Stomach smooth muscle (tissue), 2 donors: Measurements from ENCODE around the gene ELSPBP1.

ENCODE experiments used
- H3K27ac ChIP-seq: one replicate; pipeline ENCODE4 v1.7.0; 2013; ENCODE audit warnings: mild to moderate bottlenecking, low read length, inconsistent platforms
- H3K27me3 ChIP-seq, 2 donors: one replicate each; pipeline ENCODE4 v1.7.0; 2013; ENCODE audit warnings: low read length in 2 of 2; ENCODE audit not compliant: insufficient read depth in 2 of 2, control insufficient read depth in 1 of 2
- H3K36me3 ChIP-seq, 2 donors: one replicate each; pipeline ENCODE4 v1.7.0; 2013; ENCODE audit warnings: low read length in 2 of 2; ENCODE audit not compliant: control insufficient read depth in 2 of 2, insufficient read depth in 2 of 2
- H3K4me1 ChIP-seq: one replicate; pipeline ENCODE4 v1.7.0; 2013; ENCODE audit warnings: low read length; ENCODE audit not compliant: control insufficient read depth, insufficient read depth
- H3K4me3 ChIP-seq, 2 donors: one replicate each; pipeline ENCODE4 v1.7.0; 2013; ENCODE audit warnings: low read length in 2 of 2
- H3K9ac ChIP-seq, 2 donors: one replicate each; pipeline ENCODE4 v1.7.0; 2013; ENCODE audit warnings: low read length in 2 of 2, mild to moderate bottlenecking in 1 of 2
- H3K9me3 ChIP-seq, 2 donors: one replicate each; pipeline ENCODE4 v1.7.0; 2013; ENCODE audit warnings: low read length in 2 of 2; ENCODE audit not compliant: control insufficient read depth in 2 of 2
- donor health status: healthy.
- donor health status: Pancreatic carcinoma.

The ELSPBP1 gene

DNA sequence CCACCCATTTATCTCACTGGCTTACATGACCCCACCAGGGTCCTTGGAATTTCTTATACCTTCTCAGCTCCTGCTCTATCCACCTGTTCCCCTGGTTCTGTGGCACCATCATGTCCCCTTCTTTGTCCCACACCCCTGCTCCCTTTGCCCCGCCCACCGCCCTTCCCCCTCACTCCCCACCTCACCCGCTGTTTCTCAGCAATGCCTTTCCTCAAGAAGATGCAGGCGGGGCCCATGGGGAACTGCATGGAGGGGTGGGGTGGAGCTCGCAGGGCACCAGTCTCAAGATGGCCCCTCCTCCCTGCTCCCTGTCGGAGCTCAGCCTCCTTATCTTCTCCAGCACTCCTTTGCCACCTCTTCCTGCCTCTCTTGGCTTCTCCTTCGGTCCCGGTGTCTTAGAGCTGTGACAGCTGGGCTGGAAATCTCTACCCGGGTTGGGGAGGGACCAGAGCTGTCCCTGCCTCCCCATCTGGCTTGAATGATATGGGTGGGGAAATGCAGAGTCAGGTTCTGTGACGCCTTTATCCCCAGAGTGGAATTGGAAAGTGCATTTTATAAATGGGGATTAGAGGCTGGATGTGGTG, 49.3 kb downstream of the ELSPBP1 start, which contains the start of gene CABP5:
CABP5 (minus strand) TSS at position 405 of the 584 bp plus-strand sequence; CDS start at position 248, 157 bp downstream.
- Histone ChIP-seq H3K27me3 (peaks cover 7 to 9% of the 10 kb centered on the region in 2 donors), H3K4me1 (no peaks in the 10 kb centered on the region), H3K9me3 (peaks cover 0 to 3% of the 10 kb centered on the region in 2 donors), H3K36me3 (peaks cover 7 to 13% of the 10 kb centered on the region in 2 donors), H3K4me3 (no peak within 1 kb of the TSS), H3K27ac (no peak within 1 kb of the TSS), H3K9ac (no peak within 1 kb of the TSS)

DNA sequence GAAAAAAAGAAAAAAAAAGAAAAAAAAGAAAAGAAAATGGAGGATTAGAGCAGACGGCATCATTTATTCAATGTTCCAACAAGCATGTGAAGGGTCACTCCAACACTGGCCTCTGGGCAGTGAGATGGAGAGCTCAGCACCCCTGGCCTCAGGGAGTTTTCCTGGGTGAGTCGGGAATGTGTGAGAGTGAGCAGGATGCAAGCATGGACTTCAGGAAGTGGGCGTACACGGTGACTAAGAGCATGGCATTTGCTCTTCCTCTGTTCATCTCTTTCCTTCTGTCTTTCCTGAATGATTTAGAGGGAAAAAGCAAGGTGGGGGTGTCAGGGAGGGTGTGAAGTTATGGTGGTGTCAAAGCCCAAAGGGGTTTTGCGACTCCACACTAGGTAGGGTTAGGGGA, 50.1 kb downstream of the ELSPBP1 start:
- H3K36me3 ChIP-seq, result peaks cover 7 to 18% of the 10 kb centered on the region in 2 donors
- H3K27ac ChIP-seq, result no peak overlapping the region
- H3K9ac ChIP-seq, result no peak overlapping the region
- H3K4me1 ChIP-seq, result no peaks in the 10 kb centered on the region
- H3K4me3 ChIP-seq, result no peak overlapping the region
- peaks cover 0 to 3% of the 10 kb centered on the region in 2 donors for H3K9me3 ChIP-seq
- H3K27me3 ChIP-seq, result peaks cover 7 to 9% of the 10 kb centered on the region in 2 donors

GRCh38 chr19:48051335-48052033, 57.1 kb downstream of the ELSPBP1 start:
- H3K36me3 ChIP-seq, result peaks cover 36 to 40% of the 10 kb centered on the region in 2 donors
- no peak overlapping the region for H3K27ac ChIP-seq

GRCh38 chr19:48053076-48053475, 58.6 kb downstream of the ELSPBP1 start:
- peaks cover 30 to 39% of the 10 kb centered on the region in 2 donors for H3K36me3 ChIP-seq
- H3K27ac ChIP-seq, result no peak overlapping the region
- H3K27me3 ChIP-seq, result no peaks in the 10 kb centered on the region
- no peak overlapping the region for H3K9ac ChIP-seq
- H3K4me3 ChIP-seq, result no peak overlapping the region
- no peaks in the 10 kb centered on the region for H3K9me3 ChIP-seq
- no peaks in the 10 kb centered on the region for H3K4me1 ChIP-seq

More at GRCh38 chr19:48051335-48052033, 57.1 kb downstream of the ELSPBP1 start:
- no peak overlapping the region for H3K9ac ChIP-seq
- H3K27me3 ChIP-seq, result no peaks in the 10 kb centered on the region
- no peaks in the 10 kb centered on the region for H3K9me3 ChIP-seq
- H3K4me3 ChIP-seq, result no peak overlapping the region
- H3K4me1 ChIP-seq, result no peaks in the 10 kb centered on the region

- Histone ChIP-seq H3K9me3 (no peaks in the 10 kb centered on the region), H3K4me1 (no peaks in the 10 kb centered on the region), H3K4me3 (no peak overlapping the region), H3K9ac (no peak overlapping the region), H3K27ac (no peak overlapping the region), H3K27me3 (no peaks in the 10 kb centered on the region), H3K36me3 (peaks cover 23 to 33% of the 10 kb centered on the region in 2 donors)
Observed at GRCh38 chr19:48053856-48054255, 59.4 kb downstream of the ELSPBP1 start.

DNA sequence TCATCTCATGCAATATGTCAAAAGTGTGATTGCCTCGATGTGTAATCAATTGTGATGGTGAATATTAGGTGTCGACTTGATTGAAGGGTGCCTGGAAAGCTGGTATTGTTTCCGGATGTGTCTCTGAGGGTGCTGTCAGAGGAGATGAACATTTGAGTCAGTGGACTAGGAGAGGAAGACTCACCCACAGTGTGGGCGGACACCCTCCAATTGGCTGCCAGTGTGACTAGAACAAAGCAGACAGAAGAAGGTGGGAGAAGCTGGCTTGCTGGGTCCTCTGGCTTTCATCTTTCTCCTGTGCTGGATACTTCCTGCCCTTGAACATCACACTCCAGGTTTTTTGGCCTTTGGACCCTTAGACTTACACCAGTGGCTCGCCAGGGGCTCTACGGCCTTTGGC, 64.9 kb downstream of the ELSPBP1 start:
- Histone ChIP-seq H3K27ac (no peak overlapping the region), H3K27me3 (no peaks in the 10 kb centered on the region), H3K9me3 (no peaks in the 10 kb centered on the region), H3K36me3 (peaks cover 5 to 7% of the 10 kb centered on the region in 2 donors), H3K4me1 (no peaks in the 10 kb centered on the region), H3K9ac (no peak overlapping the region), H3K4me3 (no peak overlapping the region)

DNA sequence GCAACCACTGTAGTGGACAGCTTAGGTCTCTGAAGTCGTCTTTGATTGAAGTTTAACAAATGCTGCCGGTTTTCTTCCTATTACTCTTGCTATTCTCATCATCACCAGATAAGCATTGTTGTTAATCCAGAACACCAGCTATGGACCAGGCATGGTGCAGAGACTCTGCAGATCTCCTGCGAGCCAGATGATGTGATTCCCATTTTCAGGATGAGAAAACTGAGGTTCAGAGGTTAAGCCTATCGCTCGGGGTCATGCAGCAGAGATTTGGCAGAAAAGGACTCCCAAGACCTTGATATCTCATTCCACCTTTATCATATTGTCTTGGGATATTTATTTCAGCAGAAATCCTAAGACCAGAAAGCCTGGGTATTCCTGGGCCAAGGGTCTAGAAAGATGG, 65.9 kb downstream of the ELSPBP1 start:
- Histone ChIP-seq H3K36me3 (peaks cover 3 to 7% of the 10 kb centered on the region in 2 donors), H3K4me3 (no peak overlapping the region), H3K9me3 (no peaks in the 10 kb centered on the region), H3K27me3 (no peaks in the 10 kb centered on the region), H3K4me1 (no peaks in the 10 kb centered on the region), H3K27ac (no peak overlapping the region), H3K9ac (no peak overlapping the region)

GRCh38 chr19:48061401-48062344, 67.2 kb downstream of the ELSPBP1 start:
- Histone ChIP-seq H3K9me3 (no peaks in the 10 kb centered on the region), H3K36me3 (peaks cover 9 to 11% of the 10 kb centered on the region in 2 donors), H3K4me3 (no peak overlapping the region)

GRCh38 chr19:48064509-48064908, 70.1 kb downstream of the ELSPBP1 start:
- Histone ChIP-seq H3K27me3 (no peaks in the 10 kb centered on the region), H3K36me3 (peaks cover 15% of the 10 kb centered on the region in 2 donors), H3K4me1 (no peaks in the 10 kb centered on the region), H3K9me3 (no peaks in the 10 kb centered on the region), H3K4me3 (no peak overlapping the region), H3K9ac (no peak overlapping the region), H3K27ac (no peak overlapping the region)

More at GRCh38 chr19:48061401-48062344, 67.2 kb downstream of the ELSPBP1 start:
- Histone ChIP-seq H3K4me1 (no peaks in the 10 kb centered on the region), H3K9ac (no peak overlapping the region), H3K27me3 (no peaks in the 10 kb centered on the region), H3K27ac (no peak overlapping the region)

DNA sequence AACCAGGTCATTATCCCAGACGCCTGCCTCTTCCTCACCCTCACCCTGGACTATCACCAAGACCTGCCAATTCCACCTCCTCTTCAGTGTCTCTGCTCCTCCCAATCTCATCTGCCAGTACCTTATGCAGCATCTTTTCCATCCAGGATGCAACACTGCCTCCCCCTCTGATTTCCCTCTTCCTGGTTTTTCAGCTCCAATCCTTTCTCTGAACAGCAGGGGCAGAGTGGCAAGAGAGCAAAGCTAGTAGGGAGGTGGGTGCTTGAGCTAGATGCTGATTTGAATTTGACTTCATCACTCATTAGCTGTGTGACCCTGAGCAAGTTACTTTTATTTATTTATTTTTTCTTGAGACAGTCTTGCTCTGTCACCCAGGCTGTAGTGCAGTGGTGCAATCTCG, 75.0 kb downstream of the ELSPBP1 start:
- Histone ChIP-seq H3K9me3 (no peaks in the 10 kb centered on the region), H3K36me3 (peaks cover 15 to 25% of the 10 kb centered on the region in 2 donors), H3K27ac (no peak overlapping the region), H3K4me1 (no peaks in the 10 kb centered on the region), H3K9ac (no peak overlapping the region), H3K27me3 (no peaks in the 10 kb centered on the region), H3K4me3 (no peak overlapping the region)
